ENCODE results near the gene WRAP53.

WRAP53 gene

GRCh38 chr17:7710301-7710700 is 22.0 kb downstream of the WRAP53 start:
- DNase-seq, result no peak

GRCh38 chr17:7711051-7711755 is 22.9 kb downstream of the WRAP53 start:
- DNase-seq, result no peak

GRCh38 chr17:7712111-7712771 is 24.0 kb downstream of the WRAP53 start:
- no peak for DNase-seq

- no peak for DNase-seq
Measured at GRCh38 chr17:7713782-7714181, 25.5 kb downstream of the WRAP53 start.

- no peak for DNase-seq
Measured at GRCh38 chr17:7714721-7715594, 26.7 kb downstream of the WRAP53 start.

GRCh38 chr17:7715936-7716886 is 27.9 kb downstream of the WRAP53 start:
- no peak for DNase-seq

- DNase-seq, result peak; percentile 93
Measured at GRCh38 chr17:7716901-7717755, 28.9 kb downstream of the WRAP53 start, which contains the start of gene DNAH2. Gene DNAH2 (plus strand): TSS chr17:7717744. CDS start chr17:7719735, 1,991 bp downstream.

- no peak for DNase-seq
Measured at GRCh38 chr17:7717756-7718350, 29.6 kb downstream of the WRAP53 start.

- DNase-seq, result no peak
Measured at GRCh38 chr17:7719661-7720060, 31.4 kb downstream of the WRAP53 start.

- DNase-seq, result no peak
Measured at GRCh38 chr17:7720125-7720524, 31.8 kb downstream of the WRAP53 start.

- DNase-seq, result no peak
Measured at GRCh38 chr17:7721612-7722011, 33.3 kb downstream of the WRAP53 start.

- DNase-seq, result no peak
Measured at GRCh38 chr17:7727886-7728285, 39.6 kb downstream of the WRAP53 start.

GRCh38 chr17:7729816-7730215 is 41.5 kb downstream of the WRAP53 start:
- DNase-seq, result no peak

- no peak for DNase-seq
Measured at GRCh38 chr17:7732981-7733539, 44.8 kb downstream of the WRAP53 start.

GRCh38 chr17:7737601-7738000 is 49.3 kb downstream of the WRAP53 start:
- DNase-seq, result no peak

- no peak for DNase-seq
Measured at GRCh38 chr17:7739746-7740145, 51.5 kb downstream of the WRAP53 start.

GRCh38 chr17:7740481-7741001 is 52.3 kb downstream of the WRAP53 start:
- DNase-seq, result no peak

- no peak for DNase-seq
Measured at GRCh38 chr17:7742729-7743128, 54.5 kb downstream of the WRAP53 start.

- DNase-seq, result no peak
Measured at GRCh38 chr17:7744416-7744815, 56.1 kb downstream of the WRAP53 start.

- DNase-seq, result no peak
Measured at GRCh38 chr17:7745748-7746470, 57.6 kb downstream of the WRAP53 start.
